HG03571 (cell line): ENCODE data around the gene RHCG.

Source experiments
- ATAC-seq: cut with Tn5 transposase; IDR thresholded peaks from one replicate; pipeline ENCODE4 v1.9.1; 2021; ENCODE audit not compliant: unreplicated experiment

Gene RHCG

GRCh38 chr15:89496155-89497098 lies at the start of gene RHCG:
Gene RHCG, minus strand, starts transcription at chr15:89496583. Its CDS starts 39 bp downstream, at chr15:89496544.
- ATAC-seq, result no peak

- ATAC-seq, result no peak
These were observed 47.0 kb upstream of the RHCG start for GRCh38 chr15:89543389-89543788.

- ATAC-seq, result no peak
These were observed 46.0 kb upstream of the RHCG start for GRCh38 chr15:89542369-89542768.

GRCh38 chr15:89539027-89539426 lies 42.6 kb upstream of the RHCG start:
- ATAC-seq, result no peak

GRCh38 chr15:89533861-89534544 lies 37.6 kb upstream of the RHCG start:
- ATAC-seq, result no peak

- ATAC-seq, result no peak
These were observed 35.6 kb upstream of the RHCG start for GRCh38 chr15:89531796-89532537.

- no peak for ATAC-seq
These were observed 34.6 kb upstream of the RHCG start for GRCh38 chr15:89530976-89531375.

- no peak for ATAC-seq
These were observed 32.5 kb upstream of the RHCG start for GRCh38 chr15:89528757-89529352.

GRCh38 chr15:89526601-89527441 lies 30.4 kb upstream of the RHCG start:
- ATAC-seq, result no peak

GRCh38 chr15:89526181-89526580 lies 29.8 kb upstream of the RHCG start:
- ATAC-seq, result no peak

GRCh38 chr15:89524184-89524583 lies 27.8 kb upstream of the RHCG start:
- no peak for ATAC-seq

- ATAC-seq, result no peak
These were observed 26.7 kb upstream of the RHCG start for GRCh38 chr15:89523101-89523500.

GRCh38 chr15:89521605-89522004 lies 25.2 kb upstream of the RHCG start:
- no peak for ATAC-seq

GRCh38 chr15:89515477-89515876 lies 19.1 kb upstream of the RHCG start:
- ATAC-seq, result no peak

GRCh38 chr15:89514596-89515406 lies 18.4 kb upstream of the RHCG start:
- no peak for ATAC-seq

- no peak for ATAC-seq
These were observed 17.8 kb upstream of the RHCG start for GRCh38 chr15:89514186-89514585.

- no peak for ATAC-seq
These were observed 16.9 kb upstream of the RHCG start for GRCh38 chr15:89513284-89513683.

- no peak for ATAC-seq
These were observed 16.2 kb upstream of the RHCG start for GRCh38 chr15:89512631-89513030.

GRCh38 chr15:89506026-89506686 lies 9.8 kb upstream of the RHCG start:
- ATAC-seq, result no peak
